ENCODE data around the gene CTNNA3.

The CTNNA3 gene

GRCh38 chr10:66780796-66781195 lies 915.2 kb downstream of the CTNNA3 start:
- TF ChIP-seq CTCF (conservative IDR thresholded peaks at IDR 0.05; ENCODE audit: low read depth, low read length) = no peak
- DNase-seq (ENCODE audit: low read depth) = no peak
- no peak overlapping the region for H3K4me3 ChIP-seq (ENCODE audit: low read length)

GRCh38 chr10:66778351-66778750 lies 917.6 kb downstream of the CTNNA3 start:
- DNase-seq (ENCODE audit: low read depth) = no peak
- no peak overlapping the region for H3K4me3 ChIP-seq (ENCODE audit: low read length)
- no peak for TF ChIP-seq CTCF (conservative IDR thresholded peaks at IDR 0.05; ENCODE audit: low read depth, low read length)

GRCh38 chr10:66777665-66778064 lies 918.3 kb downstream of the CTNNA3 start:
- no peak for TF ChIP-seq CTCF (conservative IDR thresholded peaks at IDR 0.05; ENCODE audit: low read depth, low read length)
- H3K4me3 ChIP-seq (ENCODE audit: low read length) = no peak overlapping the region
- DNase-seq (ENCODE audit: low read depth) = no peak

GRCh38 chr10:66773472-66773817 lies 922.5 kb downstream of the CTNNA3 start:
- no peak for TF ChIP-seq CTCF (conservative IDR thresholded peaks at IDR 0.05; ENCODE audit: low read depth, low read length)
- DNase-seq (ENCODE audit: low read depth) = no peak
- no peak overlapping the region for H3K4me3 ChIP-seq (ENCODE audit: low read length)

GRCh38 chr10:66772548-66773471 lies 923.2 kb downstream of the CTNNA3 start:
- no peak overlapping the region for H3K4me3 ChIP-seq (ENCODE audit: low read length)
- DNase-seq (ENCODE audit: low read depth) = no peak
- TF ChIP-seq CTCF (conservative IDR thresholded peaks at IDR 0.05; ENCODE audit: low read depth, low read length) = no peak

GRCh38 chr10:66767707-66768106 lies 928.3 kb downstream of the CTNNA3 start:
- no peak overlapping the region for H3K4me3 ChIP-seq (ENCODE audit: low read length)
- no peak for DNase-seq (ENCODE audit: low read depth)
- TF ChIP-seq CTCF (conservative IDR thresholded peaks at IDR 0.05; ENCODE audit: low read depth, low read length) = no peak

GRCh38 chr10:66762218-66762729 lies 933.7 kb downstream of the CTNNA3 start:
- no peak for DNase-seq (ENCODE audit: low read depth)
- no peak overlapping the region for H3K4me3 ChIP-seq (ENCODE audit: low read length)
- TF ChIP-seq CTCF (conservative IDR thresholded peaks at IDR 0.05; ENCODE audit: low read depth, low read length) = no peak

Measured in retinal pigment epithelial cell (primary cell).